ENCODE results near the gene CACNA1B.

DNA sequence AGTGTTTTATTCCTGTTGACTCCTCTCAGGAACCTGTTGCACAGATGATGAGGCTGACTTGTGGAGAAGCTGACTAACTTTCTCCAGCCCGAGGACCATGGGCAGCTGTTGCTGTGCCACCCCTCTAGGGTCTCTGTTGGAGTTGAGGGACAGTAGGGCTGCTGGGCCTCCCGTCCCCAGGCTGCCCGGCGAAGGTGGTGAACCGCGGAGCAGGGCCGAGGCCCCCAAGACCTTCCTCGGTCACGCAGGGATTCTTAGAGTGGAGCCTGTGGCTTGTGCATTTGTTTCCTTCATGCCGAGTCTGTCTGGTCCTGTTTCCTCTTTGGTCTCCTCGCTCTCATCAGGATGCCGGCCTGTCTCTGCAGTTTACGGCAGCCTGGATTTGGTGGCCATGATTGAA, 40.2 kb downstream of the CACNA1B start:
- TF ChIP-seq, protein P1, sequence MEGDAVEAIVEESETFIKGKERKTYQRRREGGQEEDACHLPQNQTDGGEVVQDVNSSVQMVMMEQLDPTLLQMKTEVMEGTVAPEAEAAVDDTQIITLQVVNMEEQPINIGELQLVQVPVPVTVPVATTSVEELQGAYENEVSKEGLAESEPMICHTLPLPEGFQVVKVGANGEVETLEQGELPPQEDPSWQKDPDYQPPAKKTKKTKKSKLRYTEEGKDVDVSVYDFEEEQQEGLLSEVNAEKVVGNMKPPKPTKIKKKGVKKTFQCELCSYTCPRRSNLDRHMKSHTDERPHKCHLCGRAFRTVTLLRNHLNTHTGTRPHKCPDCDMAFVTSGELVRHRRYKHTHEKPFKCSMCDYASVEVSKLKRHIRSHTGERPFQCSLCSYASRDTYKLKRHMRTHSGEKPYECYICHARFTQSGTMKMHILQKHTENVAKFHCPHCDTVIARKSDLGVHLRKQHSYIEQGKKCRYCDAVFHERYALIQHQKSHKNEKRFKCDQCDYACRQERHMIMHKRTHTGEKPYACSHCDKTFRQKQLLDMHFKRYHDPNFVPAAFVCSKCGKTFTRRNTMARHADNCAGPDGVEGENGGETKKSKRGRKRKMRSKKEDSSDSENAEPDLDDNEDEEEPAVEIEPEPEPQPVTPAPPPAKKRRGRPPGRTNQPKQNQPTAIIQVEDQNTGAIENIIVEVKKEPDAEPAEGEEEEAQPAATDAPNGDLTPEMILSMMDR (conservative IDR thresholded peaks at IDR 0.05; ENCODE audit: low read depth, low read length), result no peak
- TF ChIP-seq POLR2A (IDR thresholded peaks at IDR 0.05; ENCODE audit: low read depth, low read length) (no peak), CEBPB (IDR thresholded peaks at IDR 0.05; ENCODE audit: low read depth, low read length) (no peak), MAFK (IDR thresholded peaks at IDR 0.05; ENCODE audit: low read depth, low read length) (no peak), MAZ (IDR thresholded peaks at IDR 0.05; ENCODE audit: borderline replicate concordance, low read depth, low read length) (no peak), BHLHE40 (IDR thresholded peaks at IDR 0.05; ENCODE audit: low read depth, low read length) (no peak), RCOR1 (IDR thresholded peaks at IDR 0.05; ENCODE audit: insufficient replicate concordance, low read length) (no peak), SMC3 (IDR thresholded peaks at IDR 0.05; ENCODE audit: low read depth, low read length) (no peak), RFX5 (IDR thresholded peaks at IDR 0.05; ENCODE audit: low read depth, low read length) (no peak)
- TF ChIP-seq, protein P2, sequence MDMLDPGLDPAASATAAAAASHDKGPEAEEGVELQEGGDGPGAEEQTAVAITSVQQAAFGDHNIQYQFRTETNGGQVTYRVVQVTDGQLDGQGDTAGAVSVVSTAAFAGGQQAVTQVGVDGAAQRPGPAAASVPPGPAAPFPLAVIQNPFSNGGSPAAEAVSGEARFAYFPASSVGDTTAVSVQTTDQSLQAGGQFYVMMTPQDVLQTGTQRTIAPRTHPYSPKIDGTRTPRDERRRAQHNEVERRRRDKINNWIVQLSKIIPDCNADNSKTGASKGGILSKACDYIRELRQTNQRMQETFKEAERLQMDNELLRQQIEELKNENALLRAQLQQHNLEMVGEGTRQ (IDR thresholded peaks at IDR 0.05; ENCODE audit: low read depth, low read length), result no peak
- TF ChIP-seq, protein P3, sequence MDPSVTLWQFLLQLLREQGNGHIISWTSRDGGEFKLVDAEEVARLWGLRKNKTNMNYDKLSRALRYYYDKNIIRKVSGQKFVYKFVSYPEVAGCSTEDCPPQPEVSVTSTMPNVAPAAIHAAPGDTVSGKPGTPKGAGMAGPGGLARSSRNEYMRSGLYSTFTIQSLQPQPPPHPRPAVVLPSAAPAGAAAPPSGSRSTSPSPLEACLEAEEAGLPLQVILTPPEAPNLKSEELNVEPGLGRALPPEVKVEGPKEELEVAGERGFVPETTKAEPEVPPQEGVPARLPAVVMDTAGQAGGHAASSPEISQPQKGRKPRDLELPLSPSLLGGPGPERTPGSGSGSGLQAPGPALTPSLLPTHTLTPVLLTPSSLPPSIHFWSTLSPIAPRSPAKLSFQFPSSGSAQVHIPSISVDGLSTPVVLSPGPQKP (IDR thresholded peaks at IDR 0.05; ENCODE audit: borderline replicate concordance, low read depth, low read length), result no peak

Data from IMR-90 (cell line).